ENCODE data around the gene GTF3A.

DNA sequence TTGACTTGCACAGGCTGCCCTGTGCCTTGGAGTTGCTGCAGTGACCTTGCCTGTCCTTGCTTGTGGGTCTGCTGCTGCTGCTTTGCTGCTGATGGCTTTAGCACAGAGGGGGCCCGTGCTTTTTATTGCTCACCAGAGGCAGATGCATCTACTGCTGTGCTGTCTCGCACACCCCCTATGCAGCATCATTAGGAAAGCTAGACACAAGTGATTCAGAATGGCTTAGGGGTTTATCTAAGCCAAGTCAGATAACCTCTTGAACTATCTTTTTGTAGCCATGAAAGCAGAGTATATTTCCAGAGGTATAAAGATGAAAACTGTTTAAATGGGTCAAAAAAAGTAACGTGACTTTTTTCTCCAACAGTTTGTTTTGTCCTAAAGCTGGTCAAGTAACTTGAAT is 7.8 kb downstream of the GTF3A start:
- TF ChIP-seq FOXM1 (IDR thresholded peaks at IDR 0.05; ENCODE audit: borderline replicate concordance, low read depth) (no peak), TAF1 (IDR thresholded peaks at IDR 0.05; ENCODE audit: low read depth) (no peak), EGR1 (IDR thresholded peaks at IDR 0.05) (no peak), CEBPB (IDR thresholded peaks at IDR 0.05) (no peak), MAX (IDR thresholded peaks at IDR 0.05) (no peak), USF1 (IDR thresholded peaks at IDR 0.05) (no peak), NFIC (IDR thresholded peaks at IDR 0.05) (no peak), EP300 (IDR thresholded peaks at IDR 0.05; ENCODE audit: borderline replicate concordance) (no peak), YY1 (IDR thresholded peaks at IDR 0.05; ENCODE audit: low read depth) (no peak)
- TF ChIP-seq, protein P1, sequence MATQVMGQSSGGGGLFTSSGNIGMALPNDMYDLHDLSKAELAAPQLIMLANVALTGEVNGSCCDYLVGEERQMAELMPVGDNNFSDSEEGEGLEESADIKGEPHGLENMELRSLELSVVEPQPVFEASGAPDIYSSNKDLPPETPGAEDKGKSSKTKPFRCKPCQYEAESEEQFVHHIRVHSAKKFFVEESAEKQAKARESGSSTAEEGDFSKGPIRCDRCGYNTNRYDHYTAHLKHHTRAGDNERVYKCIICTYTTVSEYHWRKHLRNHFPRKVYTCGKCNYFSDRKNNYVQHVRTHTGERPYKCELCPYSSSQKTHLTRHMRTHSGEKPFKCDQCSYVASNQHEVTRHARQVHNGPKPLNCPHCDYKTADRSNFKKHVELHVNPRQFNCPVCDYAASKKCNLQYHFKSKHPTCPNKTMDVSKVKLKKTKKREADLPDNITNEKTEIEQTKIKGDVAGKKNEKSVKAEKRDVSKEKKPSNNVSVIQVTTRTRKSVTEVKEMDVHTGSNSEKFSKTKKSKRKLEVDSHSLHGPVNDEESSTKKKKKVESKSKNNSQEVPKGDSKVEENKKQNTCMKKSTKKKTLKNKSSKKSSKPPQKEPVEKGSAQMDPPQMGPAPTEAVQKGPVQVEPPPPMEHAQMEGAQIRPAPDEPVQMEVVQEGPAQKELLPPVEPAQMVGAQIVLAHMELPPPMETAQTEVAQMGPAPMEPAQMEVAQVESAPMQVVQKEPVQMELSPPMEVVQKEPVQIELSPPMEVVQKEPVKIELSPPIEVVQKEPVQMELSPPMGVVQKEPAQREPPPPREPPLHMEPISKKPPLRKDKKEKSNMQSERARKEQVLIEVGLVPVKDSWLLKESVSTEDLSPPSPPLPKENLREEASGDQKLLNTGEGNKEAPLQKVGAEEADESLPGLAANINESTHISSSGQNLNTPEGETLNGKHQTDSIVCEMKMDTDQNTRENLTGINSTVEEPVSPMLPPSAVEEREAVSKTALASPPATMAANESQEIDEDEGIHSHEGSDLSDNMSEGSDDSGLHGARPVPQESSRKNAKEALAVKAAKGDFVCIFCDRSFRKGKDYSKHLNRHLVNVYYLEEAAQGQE (IDR thresholded peaks at IDR 0.05; ENCODE audit: low read depth): no peak

All from Ishikawa (cell line).